Middle frontal gyrus (tissue), 1 donor: ENCODE data around the gene AQP7.
"Not testable (repeated sequence)": the region's sequence is repeated elsewhere in the genome, so short reads cannot be mapped to it uniquely, and the experiment has no call there.

Experiments
- DNase-seq: peaks from one replicate; pipeline ENCODE4 v3.0.0-alpha.2; 2015; ENCODE audit warnings: low spot score; ENCODE audit errors: extremely low spot score

The AQP7 gene

GRCh38 chr9:33375841-33376321, 26.5 kb downstream of the AQP7 start:
- DNase-seq: peak; percentile 53

DNA sequence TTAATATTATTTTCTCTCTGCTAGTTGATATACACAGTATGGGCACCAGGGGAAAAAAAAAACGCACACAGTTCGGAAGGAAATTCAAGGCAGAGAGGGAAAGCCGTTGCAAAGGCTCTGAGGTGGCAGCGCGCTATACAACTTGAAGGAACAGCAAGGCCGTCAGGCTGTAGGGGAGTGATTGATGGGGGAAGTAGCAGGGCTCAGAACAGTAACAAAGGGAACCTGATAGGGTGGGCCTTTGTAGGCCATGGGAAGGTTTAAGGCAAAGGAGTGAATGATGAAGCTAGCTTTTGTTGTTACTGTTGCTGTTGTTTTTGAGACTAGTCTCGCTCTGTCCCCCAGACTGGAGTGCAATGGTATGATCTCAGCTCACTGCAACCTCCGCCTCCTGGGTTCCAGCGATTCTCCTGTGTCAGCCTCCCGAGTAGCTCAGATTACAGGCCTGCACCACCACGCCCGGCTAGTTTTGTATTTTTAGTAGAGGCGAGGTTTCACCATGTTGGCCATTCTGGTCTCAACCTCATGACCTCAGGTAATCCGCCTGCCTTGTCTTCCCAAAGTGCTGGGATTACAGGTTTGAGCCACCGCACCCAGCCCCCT, 27.0 kb downstream of the AQP7 start:
- DNase-seq: no peak

GRCh38 chr9:33374634-33375237, 27.6 kb downstream of the AQP7 start:
- peak; percentile 72 for DNase-seq

DNA sequence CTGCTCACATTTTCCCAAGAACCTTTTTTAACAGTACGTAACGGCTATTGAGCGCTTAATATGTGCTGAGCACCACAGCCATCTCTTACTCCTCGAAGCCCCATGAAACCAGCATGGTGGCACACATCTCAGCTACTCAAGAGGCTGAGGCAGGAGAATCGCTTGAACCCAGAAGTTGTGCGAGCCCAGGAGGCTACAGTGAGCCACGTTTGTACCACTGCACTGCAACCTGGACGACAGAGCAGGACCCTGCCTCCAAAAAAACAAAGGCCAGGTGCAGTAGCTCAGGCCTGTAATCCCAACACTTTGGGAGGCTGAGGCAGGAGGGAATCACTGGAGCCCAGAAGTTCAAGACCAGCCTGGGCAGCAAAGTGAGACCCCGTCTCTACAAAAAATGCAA, 28.2 kb downstream of the AQP7 start:
- no peak for DNase-seq

DNA sequence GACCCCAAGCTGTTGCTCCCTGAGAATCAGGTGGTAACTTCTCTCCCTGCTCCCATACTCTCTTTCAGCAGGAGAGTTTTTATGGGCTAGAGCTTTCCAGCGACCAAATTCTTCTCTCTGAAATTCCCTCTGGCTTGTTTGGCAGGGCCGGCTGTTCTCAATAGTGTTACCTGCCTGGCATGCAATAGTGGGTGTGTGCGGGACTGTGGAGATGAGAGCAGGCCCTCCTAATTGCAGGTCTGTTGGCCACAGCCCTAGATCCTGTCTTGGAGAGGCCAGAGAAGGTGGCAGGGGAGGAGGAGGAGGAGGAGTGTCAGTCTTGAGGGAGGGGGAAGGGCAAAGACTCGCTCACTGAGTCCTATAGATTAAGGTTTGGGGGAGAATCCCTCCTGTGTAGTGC, 29.5 kb downstream of the AQP7 start:
- DNase-seq: no peak

GRCh38 chr9:33366979-33367480, 35.3 kb downstream of the AQP7 start:
- DNase-seq: no peak

DNA sequence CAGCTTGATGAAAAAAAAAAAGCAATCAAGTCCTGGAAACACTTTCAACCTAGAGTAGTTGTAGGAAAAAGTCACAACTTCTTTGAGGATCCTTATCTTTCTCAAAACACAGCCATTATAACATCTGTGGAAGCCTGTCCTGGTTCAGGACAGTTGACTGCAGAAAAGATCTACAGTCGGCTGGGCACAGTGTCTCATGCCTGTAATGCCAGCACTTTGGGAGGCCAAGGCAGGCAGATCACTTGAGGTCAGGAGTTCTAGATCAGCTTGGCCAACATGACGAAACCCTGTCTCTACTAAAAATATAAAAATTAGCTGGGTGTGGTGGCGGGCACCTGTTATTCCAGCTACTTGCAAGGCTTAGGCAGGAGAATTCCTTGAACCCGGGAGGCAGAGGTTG, 37.6 kb downstream of the AQP7 start:
- not testable (repeated sequence) for DNase-seq

DNA sequence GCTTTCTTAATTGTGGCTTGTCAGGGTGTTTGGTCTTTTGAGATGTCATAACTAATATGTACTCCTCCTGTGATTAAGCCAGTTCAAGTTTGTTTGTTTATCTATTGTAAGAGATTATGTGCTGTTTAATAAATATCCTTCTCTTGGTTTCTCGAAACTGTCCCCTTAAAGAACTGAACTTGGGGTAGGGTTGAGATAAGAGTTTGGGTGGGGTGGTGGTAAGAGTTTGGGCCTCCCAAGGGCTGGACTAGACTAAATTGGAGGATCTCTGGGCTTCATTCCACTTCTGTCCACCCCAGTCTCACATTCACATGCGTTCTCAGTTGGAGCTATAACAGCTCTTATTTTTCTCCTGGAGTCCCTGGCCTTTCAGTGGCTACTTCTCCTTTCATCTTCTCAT, 38.2 kb downstream of the AQP7 start:
- no peak for DNase-seq

DNA sequence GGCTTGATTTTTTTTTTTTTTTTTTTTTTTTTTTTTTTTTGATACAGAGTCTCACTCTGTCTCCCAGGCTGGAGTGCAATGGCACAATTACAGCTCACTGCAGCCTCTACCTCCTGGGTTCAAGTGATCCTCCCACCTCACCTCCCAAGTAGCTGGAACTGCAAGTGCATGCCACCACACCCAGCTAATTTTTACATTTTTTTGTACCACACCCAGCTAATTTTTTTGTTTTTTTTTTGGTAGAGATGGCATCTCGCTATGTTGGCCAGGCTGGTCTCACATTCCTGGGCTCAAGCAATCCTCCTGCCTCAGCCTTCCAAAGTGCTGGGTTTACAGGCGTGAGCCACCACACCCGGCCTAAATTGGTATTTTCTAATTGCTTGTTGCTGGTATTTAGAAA, 43.7 kb downstream of the AQP7 start:
- DNase-seq: not testable (repeated sequence)

DNA sequence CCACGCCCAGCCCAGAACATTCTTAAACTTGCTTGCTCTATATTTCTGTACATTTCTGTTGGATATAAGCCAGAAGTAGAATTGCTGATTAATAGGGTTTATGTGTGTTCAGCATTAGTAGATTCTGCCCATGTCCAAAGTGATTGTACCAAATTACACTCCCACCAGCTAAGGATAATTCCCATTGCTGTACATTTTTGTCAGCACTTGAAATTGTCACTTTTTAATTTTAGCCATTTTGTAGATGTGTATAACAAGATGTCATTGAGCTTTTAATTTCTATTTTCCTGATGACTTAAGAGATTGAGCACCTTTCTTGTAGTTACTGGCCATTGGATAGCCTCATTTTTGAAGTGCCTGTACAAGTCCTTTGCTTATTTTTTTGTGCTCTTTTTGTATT, 46.4 kb downstream of the AQP7 start:
- DNase-seq: no peak

DNA sequence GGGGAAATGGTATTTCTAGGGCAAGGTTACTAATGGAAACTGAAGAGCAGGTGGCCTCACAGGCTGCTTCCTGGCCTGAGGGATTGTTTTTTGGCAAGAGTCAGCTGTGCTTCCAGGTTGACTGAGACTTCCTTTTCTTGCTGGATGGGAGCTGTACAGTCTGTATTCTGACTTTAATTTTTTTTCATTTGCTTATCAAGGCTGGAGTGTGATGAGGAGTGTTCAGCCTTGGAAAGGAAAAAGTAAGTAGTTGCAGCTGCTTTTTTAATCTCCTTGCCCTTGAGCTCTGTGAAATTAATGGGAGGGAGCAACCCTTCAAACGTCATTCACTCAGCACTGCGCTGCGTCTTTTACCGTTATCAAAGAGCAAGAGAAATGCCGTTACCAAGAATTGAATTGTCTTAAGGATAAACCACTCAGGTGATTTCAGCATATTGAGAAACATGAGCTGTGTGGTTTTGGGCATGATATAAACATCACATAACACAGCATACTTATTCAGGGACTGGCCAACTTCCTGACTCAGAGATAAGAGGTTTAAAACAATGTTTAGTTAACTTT, 47.6 kb downstream of the AQP7 start:
- DNase-seq: no peak

GRCh38 chr9:33351547-33351946, 50.8 kb downstream of the AQP7 start:
- no peak for DNase-seq

DNA sequence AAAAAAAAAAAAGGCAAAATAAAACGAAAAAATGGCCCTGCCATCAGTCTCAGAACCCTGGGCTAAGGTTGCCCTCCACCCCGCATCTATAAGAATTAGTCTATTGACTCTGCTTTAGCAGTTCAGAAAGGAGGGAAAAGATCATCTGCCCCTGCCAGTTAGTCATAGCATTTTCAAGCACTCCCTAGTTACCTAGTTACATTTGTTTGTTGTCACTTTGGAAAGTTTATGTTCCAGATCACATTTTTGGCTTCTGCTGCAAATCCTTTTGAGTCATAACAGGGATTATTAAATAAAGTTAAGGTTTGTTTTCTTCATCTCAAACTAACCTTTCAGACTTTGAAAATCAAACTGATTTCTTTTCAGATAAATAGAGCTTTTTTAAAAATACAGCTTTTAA, 52.1 kb downstream of the AQP7 start:
- DNase-seq: no peak

- no peak for DNase-seq
Observed at GRCh38 chr9:33349743-33350142, 52.6 kb downstream of the AQP7 start.

- DNase-seq: no peak
Observed at GRCh38 chr9:33348998-33349397, 53.4 kb downstream of the AQP7 start.

DNA sequence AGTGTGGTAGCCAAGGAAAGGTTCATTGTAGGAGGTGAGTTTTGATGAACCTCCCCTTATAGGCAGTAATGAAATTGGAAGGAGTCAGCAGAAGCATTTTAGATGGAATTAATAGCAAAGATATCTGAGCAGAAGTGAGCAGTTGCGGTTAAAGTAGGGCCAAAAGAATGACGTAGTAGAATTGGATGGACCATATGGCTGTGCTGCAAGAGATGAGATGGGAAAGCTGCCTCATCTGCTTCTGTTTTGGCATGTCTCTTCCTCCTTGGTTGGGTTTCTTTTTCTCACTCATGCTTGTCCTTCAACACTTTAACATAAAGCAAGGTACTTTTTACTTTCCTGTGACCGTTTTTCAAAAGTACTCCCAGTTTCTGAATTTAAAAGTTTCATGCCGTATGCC, 55.8 kb downstream of the AQP7 start:
- DNase-seq: no peak

- DNase-seq: no peak
Observed at GRCh38 chr9:33344145-33344544, 58.2 kb downstream of the AQP7 start.

DNA sequence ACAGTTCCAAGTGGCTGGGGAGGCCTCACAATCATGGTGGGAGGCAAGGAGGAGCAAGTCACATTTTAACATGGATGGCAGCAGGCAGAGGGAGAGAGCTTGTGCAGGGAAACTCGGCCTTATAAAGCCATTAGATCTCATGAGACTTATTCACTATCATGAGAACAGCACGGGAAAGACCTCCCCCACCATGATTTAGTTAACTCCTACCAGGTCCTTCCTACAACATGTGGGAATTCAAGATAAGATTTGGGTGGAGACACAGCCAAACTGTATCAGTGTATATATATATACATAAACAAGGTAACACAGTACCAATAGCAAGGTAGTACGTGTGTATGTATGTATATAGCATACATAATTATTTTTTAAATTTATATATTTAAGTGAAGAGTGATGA, 61.2 kb downstream of the AQP7 start:
- DNase-seq: no peak

- DNase-seq: no peak
Observed at GRCh38 chr9:33340186-33340585, 62.2 kb downstream of the AQP7 start.
